ENCODE results near the gene EPS15.

EPS15 gene

GRCh38 chr1:51523931-51524330 is 4.9 kb upstream of the EPS15 start:
- no peak for TF ChIP-seq CTCF (IDR thresholded peaks at IDR 0.05; ENCODE audit: low read depth, low read length)
- H3K4me3 ChIP-seq (ENCODE audit: low read depth, low read length): no peak overlapping the region
- H3K27ac ChIP-seq: no peak overlapping the region
- DNase-seq: no peak
- no peaks in the 10 kb centered on the region for H3K36me3 ChIP-seq
- peaks cover 4% of the 10 kb centered on the region for H3K9me3 ChIP-seq (ENCODE audit: severe bottlenecking)
- no peaks in the 10 kb centered on the region for H3K27me3 ChIP-seq (ENCODE audit: insufficient read depth, low read depth, severe bottlenecking)

- Histone ChIP-seq H3K27ac (no peak overlapping the region), H3K27me3 (ENCODE audit: insufficient read depth, low read depth, severe bottlenecking) (no peaks in the 10 kb centered on the region), H3K4me3 (ENCODE audit: low read depth, low read length) (no peak overlapping the region), H3K36me3 (no peaks in the 10 kb centered on the region), H3K9me3 (ENCODE audit: severe bottlenecking) (peaks cover 4% of the 10 kb centered on the region)
- no peak for DNase-seq
- no peak for TF ChIP-seq CTCF (IDR thresholded peaks at IDR 0.05; ENCODE audit: low read depth, low read length)
These were observed 1.7 kb upstream of the EPS15 start for GRCh38 chr1:51520700-51521248.

- Histone ChIP-seq H3K27ac (no peak overlapping the region), H3K27me3 (ENCODE audit: insufficient read depth, low read depth, severe bottlenecking) (no peaks in the 10 kb centered on the region), H3K36me3 (no peaks in the 10 kb centered on the region), H3K9me3 (ENCODE audit: severe bottlenecking) (peaks cover 4% of the 10 kb centered on the region), H3K4me3 (ENCODE audit: low read depth, low read length) (no peak overlapping the region)
- TF ChIP-seq CTCF (IDR thresholded peaks at IDR 0.05; ENCODE audit: low read depth, low read length): no peak
- no peak for DNase-seq
These were observed 1.0 kb upstream of the EPS15 start for GRCh38 chr1:51519865-51520699.

GRCh38 chr1:51518586-51519047 is 449 bp downstream of the EPS15 start:
- no peaks in the 10 kb centered on the region for H3K27me3 ChIP-seq (ENCODE audit: insufficient read depth, low read depth, severe bottlenecking)
- no peaks in the 10 kb centered on the region for H3K36me3 ChIP-seq
- no peak for DNase-seq
- H3K9me3 ChIP-seq (ENCODE audit: severe bottlenecking): peaks cover 4% of the 10 kb centered on the region
- TF ChIP-seq CTCF (IDR thresholded peaks at IDR 0.05; ENCODE audit: low read depth, low read length): no peak
- H3K27ac ChIP-seq: peak overlapping the region; percentile 84
- H3K4me3 ChIP-seq (ENCODE audit: low read depth, low read length): peak overlapping the region; percentile 71

- Histone ChIP-seq H3K9me3 (ENCODE audit: severe bottlenecking) (peaks cover 4% of the 10 kb centered on the region), H3K27ac (peak overlapping the region; percentile 84), H3K36me3 (no peaks in the 10 kb centered on the region), H3K27me3 (ENCODE audit: insufficient read depth, low read depth, severe bottlenecking) (no peaks in the 10 kb centered on the region), H3K4me3 (ENCODE audit: low read depth, low read length) (peak overlapping the region; percentile 71)
- DNase-seq: peak; percentile 26
- TF ChIP-seq CTCF (IDR thresholded peaks at IDR 0.05; ENCODE audit: low read depth, low read length): no peak
These were observed 957 bp downstream of the EPS15 start for GRCh38 chr1:51518033-51518585.

All from WERI-Rb-1 (cell line).